HUES48 (cell line): Measurements from ENCODE around the gene ARHGAP24.
"Not testable (repeated sequence)": the region's sequence is repeated elsewhere in the genome, so short reads cannot be mapped to it uniquely, and the experiment has no call there.

Experiments
- H3K27ac ChIP-seq: one replicate; pipeline ENCODE4 v1.7.0; 2013; ENCODE audit warnings: low read depth, low read length, inconsistent platforms
- H3K27me3 ChIP-seq: 2 replicates; pipeline ENCODE4 v1.6.1; 2013; ENCODE audit warnings: mild to moderate bottlenecking, low read length; ENCODE audit not compliant: control insufficient read depth, insufficient read depth
- H3K36me3 ChIP-seq: 2 replicates; pipeline ENCODE4 v1.6.1; 2013; ENCODE audit warnings: low read length; ENCODE audit not compliant: control insufficient read depth, insufficient read depth
- H3K4me1 ChIP-seq: 2 replicates; pipeline ENCODE4 v1.6.1; 2013; ENCODE audit warnings: mild to moderate bottlenecking, low read length; ENCODE audit not compliant: control insufficient read depth, insufficient read depth
- H3K4me3 ChIP-seq: 2 replicates; pipeline ENCODE4 v1.5.1; 2013; ENCODE audit warnings: mild to moderate bottlenecking, low read depth, low read length
- H3K9ac ChIP-seq: 2 replicates; pipeline ENCODE4 v1.6.1; 2013; ENCODE audit warnings: mild to moderate bottlenecking, low read depth, low read length, moderate library complexity
- H3K9me3 ChIP-seq: 2 replicates; pipeline ENCODE4 v1.6.1; 2013; ENCODE audit warnings: low read length; ENCODE audit not compliant: control insufficient read depth, insufficient read depth

ARHGAP24 gene

DNA sequence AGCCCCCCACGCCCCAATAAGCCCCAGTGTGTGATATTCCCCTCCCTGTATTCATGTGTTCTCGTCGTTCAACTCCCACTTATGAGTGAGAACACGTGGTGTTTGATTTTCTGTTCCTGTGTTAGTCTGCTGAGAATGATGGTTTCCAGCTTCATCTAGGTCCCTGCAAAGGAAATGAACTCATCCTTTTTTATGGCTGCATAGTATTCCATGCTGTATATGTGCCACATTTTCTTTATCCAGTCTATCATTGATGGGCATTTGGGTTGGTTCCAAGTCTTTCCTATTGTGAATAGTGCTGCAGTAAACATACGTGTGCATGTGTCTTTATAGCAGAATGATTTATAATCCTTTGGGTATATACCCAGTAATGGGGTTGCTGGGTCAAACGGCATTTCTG lies 440.6 kb downstream of the ARHGAP24 start:
- not testable (repeated sequence) for H3K4me3 ChIP-seq, H3K9me3 ChIP-seq, H3K27me3 ChIP-seq, H3K27ac ChIP-seq, H3K36me3 ChIP-seq, H3K4me1 ChIP-seq, H3K9ac ChIP-seq

GRCh38 chr4:85919200-85919887 lies 444.4 kb downstream of the ARHGAP24 start:
- Histone ChIP-seq H3K9me3 (no peaks in the 10 kb centered on the region), H3K4me1 (no peaks in the 10 kb centered on the region; the same call in 1 of the 2 replicates), H3K9ac (no peak overlapping the region), H3K36me3 (no peaks in the 10 kb centered on the region), H3K27me3 (no peaks in the 10 kb centered on the region), H3K27ac (no peak overlapping the region), H3K4me3 (no peak overlapping the region)

- Histone ChIP-seq H3K27ac (no peak overlapping the region), H3K4me1 (peaks cover 15% of the 10 kb centered on the region), H3K36me3 (no peaks in the 10 kb centered on the region), H3K27me3 (no peaks in the 10 kb centered on the region), H3K4me3 (no peak overlapping the region), H3K9me3 (no peaks in the 10 kb centered on the region), H3K9ac (no peak overlapping the region)
Observed at GRCh38 chr4:85925071-85925470, 450.1 kb downstream of the ARHGAP24 start.

DNA sequence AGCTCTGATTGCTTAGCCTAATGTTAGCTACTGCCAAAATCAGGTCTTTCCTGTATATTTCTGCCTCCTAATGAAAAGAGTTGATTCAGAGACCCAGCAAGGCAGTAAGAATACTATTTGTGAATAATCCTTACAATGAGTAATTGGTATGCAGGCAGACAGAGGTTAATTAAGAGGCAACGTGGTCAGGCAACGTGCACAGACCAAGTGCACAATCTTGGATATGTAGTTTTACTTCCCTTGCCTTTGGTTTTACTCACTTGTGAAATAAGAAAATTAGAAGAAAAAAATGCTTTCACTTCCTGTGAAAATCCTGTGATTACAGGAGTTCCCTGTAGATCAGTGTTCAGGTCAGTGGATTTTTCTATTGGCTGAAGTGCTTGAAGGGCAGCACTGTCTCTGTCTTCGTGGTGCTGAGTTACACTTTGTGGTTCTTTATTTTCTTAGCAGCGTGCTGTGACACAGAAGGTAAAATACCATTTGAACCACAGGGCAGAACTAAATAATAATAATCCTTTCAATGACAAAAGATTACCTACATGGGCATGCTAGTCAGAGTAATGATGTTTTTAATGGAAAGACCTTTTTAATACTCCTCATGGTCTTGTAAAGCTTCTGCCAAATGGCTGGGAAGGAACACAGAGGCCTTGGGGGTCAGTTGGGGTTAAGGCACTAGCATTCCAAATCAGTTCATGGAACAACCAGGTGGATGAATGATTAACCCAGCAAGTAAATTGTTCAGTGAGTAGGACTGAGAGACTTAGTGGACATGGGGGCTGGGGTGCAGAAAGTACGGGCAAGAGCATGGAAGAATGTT lies 454.0 kb downstream of the ARHGAP24 start:
- Histone ChIP-seq H3K9me3 (no peaks in the 10 kb centered on the region), H3K27ac (peak overlapping the region; percentile 57), H3K36me3 (no peaks in the 10 kb centered on the region), H3K9ac (no peak overlapping the region), H3K4me1 (peaks cover 50% of the 10 kb centered on the region), H3K4me3 (no peak overlapping the region), H3K27me3 (no peaks in the 10 kb centered on the region)

GRCh38 chr4:85929961-85930665 lies 455.2 kb downstream of the ARHGAP24 start:
- Histone ChIP-seq H3K36me3 (no peaks in the 10 kb centered on the region), H3K9me3 (no peaks in the 10 kb centered on the region), H3K27ac (peak overlapping the region; percentile 57), H3K9ac (no peak overlapping the region), H3K4me1 (peaks cover 52% of the 10 kb centered on the region), H3K4me3 (peak overlapping the region; percentile 45; the same call in 1 of the 2 replicates), H3K27me3 (no peaks in the 10 kb centered on the region)

DNA sequence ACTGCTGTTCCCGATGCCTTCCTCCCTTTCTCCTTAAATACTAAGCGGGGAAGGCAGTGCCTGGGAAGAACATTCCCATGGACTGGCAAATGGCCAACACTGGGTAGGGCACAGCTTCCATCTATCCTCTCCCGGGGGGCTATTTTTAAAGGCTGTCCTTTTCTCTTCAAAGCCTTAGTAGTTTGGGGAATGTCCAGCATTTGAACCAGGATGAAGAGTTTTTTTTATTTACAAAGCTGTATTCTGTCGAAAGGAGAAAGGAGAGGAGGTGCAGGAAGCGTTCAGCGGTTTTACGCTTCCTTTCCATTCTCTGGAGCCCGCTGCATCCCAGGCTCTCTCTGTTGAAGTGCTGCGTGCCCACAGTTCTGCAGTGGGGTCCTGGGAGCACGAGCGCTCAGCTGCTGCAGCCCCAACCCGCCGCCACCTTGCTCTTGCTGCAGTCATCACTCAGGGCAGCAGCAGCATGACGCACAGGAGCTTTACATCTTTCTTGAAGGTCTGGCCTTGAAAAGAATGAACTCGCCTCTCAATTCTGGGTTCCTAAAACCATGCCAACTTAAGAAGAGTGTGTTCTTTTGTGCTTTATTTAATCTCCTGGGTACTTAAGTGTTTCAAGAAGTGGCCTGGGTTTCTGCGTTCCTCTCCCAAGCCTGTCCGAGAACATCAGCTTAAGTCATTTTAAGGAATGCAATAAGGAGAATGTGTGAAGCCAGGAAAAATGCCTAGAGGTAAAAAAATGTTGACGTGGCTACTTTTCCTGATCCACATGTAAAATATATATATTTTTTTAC lies 457.7 kb downstream of the ARHGAP24 start:
- Histone ChIP-seq H3K4me1 (peaks cover 52% of the 10 kb centered on the region), H3K9ac (no peak overlapping the region), H3K36me3 (no peaks in the 10 kb centered on the region), H3K27ac (no peak overlapping the region), H3K9me3 (no peaks in the 10 kb centered on the region), H3K27me3 (no peaks in the 10 kb centered on the region), H3K4me3 (no peak overlapping the region)

DNA sequence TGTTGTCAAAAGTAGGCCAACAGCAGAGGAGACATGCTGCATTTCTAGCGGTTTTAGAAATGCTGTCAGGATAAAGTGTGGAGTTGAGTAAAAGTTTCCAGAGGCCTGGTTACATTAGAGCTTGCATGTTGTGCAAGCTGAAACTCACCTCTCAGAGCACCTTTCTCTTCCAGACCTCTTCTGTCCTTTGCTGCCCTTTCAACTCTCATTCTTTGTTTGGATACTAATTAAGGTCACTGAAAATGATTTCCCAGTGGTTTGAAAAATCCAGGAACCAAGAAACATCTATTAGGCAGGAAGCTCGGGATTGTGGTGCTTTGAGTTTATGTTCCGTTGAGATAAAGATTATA lies 458.3 kb downstream of the ARHGAP24 start:
- no peak overlapping the region for H3K27ac ChIP-seq
- no peak overlapping the region for H3K4me3 ChIP-seq
- peaks cover 52% of the 10 kb centered on the region for H3K4me1 ChIP-seq
- no peaks in the 10 kb centered on the region for H3K36me3 ChIP-seq
- H3K9me3 ChIP-seq, result no peaks in the 10 kb centered on the region
- no peak overlapping the region for H3K9ac ChIP-seq
- no peaks in the 10 kb centered on the region for H3K27me3 ChIP-seq

DNA sequence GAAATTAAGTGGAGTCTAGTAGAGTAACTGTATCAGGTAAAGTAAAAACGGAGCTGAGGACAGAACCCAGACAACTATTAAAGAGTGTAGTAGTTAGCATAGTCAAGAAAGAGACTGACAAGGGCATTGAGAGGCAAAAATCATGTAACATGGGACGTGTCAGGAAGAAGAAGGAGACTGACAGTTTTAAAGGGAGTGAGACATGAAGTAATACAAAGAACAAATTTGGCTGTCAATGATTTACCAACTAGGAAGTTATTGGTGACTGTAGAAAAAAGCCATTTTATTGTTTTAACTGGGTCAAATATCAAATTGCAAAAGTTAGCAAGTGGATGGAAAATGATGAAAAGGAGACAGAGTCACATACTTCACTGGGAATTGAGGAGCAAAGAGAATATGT lies 462.6 kb downstream of the ARHGAP24 start:
- H3K9ac ChIP-seq, result no peak overlapping the region
- H3K36me3 ChIP-seq, result no peaks in the 10 kb centered on the region

DNA sequence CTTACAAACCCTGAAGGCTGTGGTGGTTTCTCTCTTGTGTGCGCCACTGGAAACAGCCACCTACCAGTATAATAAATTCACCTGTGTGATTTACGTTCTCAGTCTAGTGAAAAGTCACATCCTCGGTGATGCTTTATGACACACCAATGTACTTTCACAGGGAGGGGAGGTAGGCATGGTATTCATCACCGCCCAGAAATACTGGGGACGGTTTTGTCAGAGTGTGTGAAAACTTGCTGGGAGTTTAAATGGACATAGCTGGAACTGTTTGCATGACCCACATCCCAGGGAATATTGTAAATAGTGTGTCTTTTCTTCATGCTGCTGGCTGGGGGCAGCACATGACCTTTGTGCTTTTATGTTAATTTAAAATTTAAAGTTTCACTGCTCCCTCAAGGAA lies 463.1 kb downstream of the ARHGAP24 start:
- no peaks in the 10 kb centered on the region for H3K27me3 ChIP-seq
- H3K27ac ChIP-seq, result no peak overlapping the region
- H3K4me1 ChIP-seq, result peaks cover 11% of the 10 kb centered on the region; the same call in 1 of the 2 replicates
- no peaks in the 10 kb centered on the region for H3K9me3 ChIP-seq
- H3K9ac ChIP-seq, result no peak overlapping the region
- H3K4me3 ChIP-seq, result no peak overlapping the region
- H3K36me3 ChIP-seq, result no peaks in the 10 kb centered on the region

More for the DNA sequence above, 462.6 kb downstream of the ARHGAP24 start:
- no peak overlapping the region for H3K27ac ChIP-seq
- no peaks in the 10 kb centered on the region for H3K9me3 ChIP-seq
- no peaks in the 10 kb centered on the region for H3K27me3 ChIP-seq
- H3K4me3 ChIP-seq, result no peak overlapping the region
- H3K4me1 ChIP-seq, result peaks cover 17% of the 10 kb centered on the region; the same call in 1 of the 2 replicates

GRCh38 chr4:85938902-85939301 lies 464.0 kb downstream of the ARHGAP24 start:
- H3K4me1 ChIP-seq, result 0 out of 2 replicates have a peak, but pooled peaks cover 3% of the 10 kb centered on the region
- no peak overlapping the region for H3K9ac ChIP-seq
- no peaks in the 10 kb centered on the region for H3K36me3 ChIP-seq
- no peak overlapping the region for H3K27ac ChIP-seq
- no peaks in the 10 kb centered on the region for H3K27me3 ChIP-seq
- H3K4me3 ChIP-seq, result no peak overlapping the region
- no peaks in the 10 kb centered on the region for H3K9me3 ChIP-seq
